Measurements from ENCODE around the gene CSF3R. TPM values are rescaled to one million over a fixed set of nuclear protein-coding genes. Genes with fewer than 3 reads are reported as not detected.

CSF3R gene
- total RNA-seq, 4 donors from 2014 or later, result 17.5 to 62.7 (median 21.3) TPM

DNA sequence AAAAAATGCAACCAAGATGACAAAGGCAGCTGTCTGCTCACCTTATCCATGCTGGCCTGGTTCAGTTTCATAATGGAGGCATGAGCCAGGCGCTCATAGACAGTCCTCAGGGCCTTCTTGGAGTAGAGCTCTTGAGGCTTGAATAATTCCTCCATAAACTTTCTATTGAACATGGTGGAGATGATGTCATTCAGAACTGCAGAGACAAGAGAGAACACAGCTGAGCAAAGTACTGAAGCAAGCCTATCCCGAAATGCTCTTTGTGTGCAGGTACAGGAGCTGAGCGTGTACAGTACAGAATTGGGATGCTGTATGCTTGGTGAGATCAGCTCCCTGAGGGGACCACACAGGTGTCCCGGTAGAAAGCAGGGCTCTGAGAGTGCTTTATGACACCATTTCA, 44.0 kb downstream of the CSF3R start:
- TF ChIP-seq, protein P1, sequence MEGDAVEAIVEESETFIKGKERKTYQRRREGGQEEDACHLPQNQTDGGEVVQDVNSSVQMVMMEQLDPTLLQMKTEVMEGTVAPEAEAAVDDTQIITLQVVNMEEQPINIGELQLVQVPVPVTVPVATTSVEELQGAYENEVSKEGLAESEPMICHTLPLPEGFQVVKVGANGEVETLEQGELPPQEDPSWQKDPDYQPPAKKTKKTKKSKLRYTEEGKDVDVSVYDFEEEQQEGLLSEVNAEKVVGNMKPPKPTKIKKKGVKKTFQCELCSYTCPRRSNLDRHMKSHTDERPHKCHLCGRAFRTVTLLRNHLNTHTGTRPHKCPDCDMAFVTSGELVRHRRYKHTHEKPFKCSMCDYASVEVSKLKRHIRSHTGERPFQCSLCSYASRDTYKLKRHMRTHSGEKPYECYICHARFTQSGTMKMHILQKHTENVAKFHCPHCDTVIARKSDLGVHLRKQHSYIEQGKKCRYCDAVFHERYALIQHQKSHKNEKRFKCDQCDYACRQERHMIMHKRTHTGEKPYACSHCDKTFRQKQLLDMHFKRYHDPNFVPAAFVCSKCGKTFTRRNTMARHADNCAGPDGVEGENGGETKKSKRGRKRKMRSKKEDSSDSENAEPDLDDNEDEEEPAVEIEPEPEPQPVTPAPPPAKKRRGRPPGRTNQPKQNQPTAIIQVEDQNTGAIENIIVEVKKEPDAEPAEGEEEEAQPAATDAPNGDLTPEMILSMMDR (IDR thresholded peaks at IDR 0.05; ENCODE audit: low read depth), result no peak

- TF ChIP-seq, protein P1 (IDR thresholded peaks at IDR 0.05; ENCODE audit: low read depth), result no peak
Measured at GRCh38 chr1:36436821-36437220, 45.9 kb downstream of the CSF3R start.

- TF ChIP-seq, protein P1 (IDR thresholded peaks at IDR 0.05; ENCODE audit: low read depth), result no peak
Measured at GRCh38 chr1:36433102-36433501, 49.6 kb downstream of the CSF3R start.

- TF ChIP-seq, protein P1 (IDR thresholded peaks at IDR 0.05; ENCODE audit: low read depth), result no peak
Measured at GRCh38 chr1:36432616-36433015, 50.1 kb downstream of the CSF3R start.

DNA sequence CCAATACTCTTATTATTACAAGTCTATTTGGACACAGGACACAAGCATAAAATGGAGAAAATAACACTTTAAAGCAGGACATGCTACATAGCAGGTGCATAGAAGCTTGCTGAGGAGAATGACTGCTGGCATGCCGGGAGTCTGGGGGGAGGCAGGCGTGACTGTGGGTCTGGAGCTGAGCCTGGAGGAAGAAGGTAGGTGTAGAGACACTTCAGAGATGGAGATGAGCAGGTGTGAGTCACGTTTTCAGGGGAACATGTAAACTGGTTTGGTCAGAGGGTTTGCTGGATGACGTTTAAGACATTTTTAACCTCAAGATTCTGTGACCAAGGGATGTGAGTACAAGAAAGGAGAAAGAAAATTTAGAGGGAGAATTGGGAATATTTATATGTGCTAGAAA, 56.9 kb downstream of the CSF3R start:
- TF ChIP-seq, protein P1 (IDR thresholded peaks at IDR 0.05; ENCODE audit: low read depth), result no peak

GRCh38 chr1:36421649-36422048, 61.1 kb downstream of the CSF3R start:
- TF ChIP-seq, protein P1 (IDR thresholded peaks at IDR 0.05; ENCODE audit: low read depth), result no peak

DNA sequence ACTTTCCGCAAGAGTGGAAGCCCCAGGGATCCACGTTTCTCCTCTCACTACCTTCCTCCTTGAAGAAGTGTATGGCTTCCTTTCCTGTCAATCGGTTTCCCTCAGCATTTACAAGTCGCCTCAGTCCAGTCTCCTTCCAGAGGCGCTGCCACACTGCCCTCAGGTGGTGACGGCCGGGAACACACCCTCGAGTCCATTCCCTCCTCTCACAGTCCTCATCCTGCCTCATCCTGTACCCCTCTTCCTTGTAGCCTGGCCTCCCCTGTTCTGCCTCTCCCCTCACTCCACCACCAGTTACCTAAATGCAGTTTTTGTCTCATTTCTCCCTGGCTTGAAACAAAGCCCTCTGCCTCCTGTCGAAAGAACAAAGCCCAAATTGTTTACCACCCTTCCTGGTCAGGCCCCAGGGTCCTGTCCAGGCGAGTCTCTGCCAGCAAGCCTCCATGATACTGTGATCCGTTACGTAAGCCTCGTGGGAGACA, 61.8 kb downstream of the CSF3R start:
- TF ChIP-seq, protein P1 (IDR thresholded peaks at IDR 0.05; ENCODE audit: low read depth), result no peak

All from subcutaneous adipose tissue (tissue), 4 donors.